ENCODE data around the gene RNF181. TPM values are rescaled to one million over a fixed set of nuclear protein-coding genes. Genes with fewer than 3 reads are reported as not detected.

Gene RNF181
- polyA plus RNA-seq, 2 of the 4 experiments (the other 2 are of a cell fraction) = 189 to 287 TPM

DNA sequence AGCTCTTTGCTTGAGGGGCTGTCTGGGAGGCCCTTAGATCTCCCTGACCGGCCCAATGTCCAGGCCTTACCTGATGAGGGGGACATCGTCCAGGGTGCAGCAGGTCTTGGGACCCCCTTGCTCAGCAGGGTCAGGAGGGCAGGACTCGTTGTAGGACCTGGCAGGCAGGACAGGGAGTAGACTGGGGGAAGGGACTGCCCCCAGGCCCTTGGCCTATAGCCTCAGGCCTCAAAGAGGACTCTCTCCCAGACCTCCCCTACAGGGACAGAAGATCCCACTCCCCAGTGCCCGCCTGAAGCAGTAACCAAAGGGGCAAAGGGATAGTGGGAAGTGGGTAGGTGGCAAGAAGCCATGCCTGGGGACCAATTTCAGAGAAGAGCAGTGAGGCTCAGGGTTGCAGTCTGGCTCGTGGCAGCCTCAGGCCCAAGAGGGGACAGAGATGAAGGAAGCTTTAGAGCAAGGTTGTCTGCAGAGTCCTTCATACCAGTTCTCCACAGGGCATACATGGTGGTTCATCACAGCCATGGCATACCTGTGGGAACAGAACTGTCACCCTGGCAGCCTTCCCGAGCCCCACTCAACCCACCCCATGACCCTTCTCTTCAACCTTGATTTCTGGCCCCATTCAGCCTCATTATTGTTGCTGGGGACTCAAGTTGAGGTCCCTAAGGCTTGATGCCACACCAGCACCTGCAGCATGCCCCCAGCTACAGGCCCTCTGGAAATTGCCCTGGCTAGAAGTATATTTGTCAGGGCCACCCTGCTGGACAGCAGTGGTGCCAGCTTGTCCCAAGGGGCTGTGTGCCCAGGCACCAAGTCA, 5.6 kb downstream of the RNF181 start:
- Histone ChIP-seq H3K4me3 (peak overlapping the region; percentile 66), H3K9me3 (no peaks in the 10 kb centered on the region), H3K27ac (peak overlapping the region in 1 of 2 experiments; percentile 92; a peak in 4 of 6 replicates), H3K4me2 (peak overlapping the region; percentile 81), H3K4me1 (peaks cover 28% of the 10 kb centered on the region)
- FAIRE-seq = no peak
- ChIA-PET CTCF (interaction anchor here (1.1 to 1.8 kb wide), 8 partner anchors 9 to 180 kb away, joined by 3 to 12 read pairs (median 4); partner anchors contain the start of gene USP39), POLR2A (interaction anchor here (0.6 to 2.2 kb wide), 3 partner anchors 10 to 62 kb away, joined by 3 to 10 read pairs (median 3); partner anchors contain the start of genes C2orf68 and MAT2A)
- TF ChIP-seq POLR2AphosphoS2 (conservative IDR thresholded peaks at IDR 0.05; ENCODE audit: low read length) (no peak), BHLHE40 (IDR thresholded peaks at IDR 0.05; ENCODE audit: low read depth, low read length) (no peak), PHF8 (IDR thresholded peaks at IDR 0.05; ENCODE audit: borderline replicate concordance, low read depth) (no peak), USF2 (IDR thresholded peaks at IDR 0.05) (no peak), NR3C1 (IDR thresholded peaks at IDR 0.05) (no peak), ZSCAN20 (CRISPR knock-in tag; IDR thresholded peaks at IDR 0.05) (no peak), ZFP36 (IDR thresholded peaks at IDR 0.05; ENCODE audit: borderline replicate concordance, partially characterized antibody) (no peak), FOSL2 (IDR thresholded peaks at IDR 0.05) (no peak), FOSL2 (CRISPR knock-in tag; IDR thresholded peaks at IDR 0.05) (no peak), MAFK (IDR thresholded peaks at IDR 0.05; ENCODE audit: partially characterized antibody) (no peak), HMGXB4 (CRISPR knock-in tag; IDR thresholded peaks at IDR 0.05; ENCODE audit: borderline replicate concordance) (no peak), CHD4 (IDR thresholded peaks at IDR 0.05; ENCODE audit: borderline replicate concordance) (no peak), TP53 (CRISPR knock-in tag; IDR thresholded peaks at IDR 0.05) (no peak), RAD21 (conservative IDR thresholded peaks at IDR 0.05 in 1 of 2, IDR thresholded peaks at IDR 0.05 in 1 of 2) (no peak), HOXB13 (CRISPR knock-in tag; IDR thresholded peaks at IDR 0.05; ENCODE audit: low read depth) (no peak), JUN (IDR thresholded peaks at IDR 0.05) (no peak), EP300 (IDR thresholded peaks at IDR 0.05) (no peak), FOXS1 (CRISPR knock-in tag; IDR thresholded peaks at IDR 0.05) (no peak), KDM1A (IDR thresholded peaks at IDR 0.05; ENCODE audit: low read depth) (no peak)
- TF ChIP-seq, protein P1, sequence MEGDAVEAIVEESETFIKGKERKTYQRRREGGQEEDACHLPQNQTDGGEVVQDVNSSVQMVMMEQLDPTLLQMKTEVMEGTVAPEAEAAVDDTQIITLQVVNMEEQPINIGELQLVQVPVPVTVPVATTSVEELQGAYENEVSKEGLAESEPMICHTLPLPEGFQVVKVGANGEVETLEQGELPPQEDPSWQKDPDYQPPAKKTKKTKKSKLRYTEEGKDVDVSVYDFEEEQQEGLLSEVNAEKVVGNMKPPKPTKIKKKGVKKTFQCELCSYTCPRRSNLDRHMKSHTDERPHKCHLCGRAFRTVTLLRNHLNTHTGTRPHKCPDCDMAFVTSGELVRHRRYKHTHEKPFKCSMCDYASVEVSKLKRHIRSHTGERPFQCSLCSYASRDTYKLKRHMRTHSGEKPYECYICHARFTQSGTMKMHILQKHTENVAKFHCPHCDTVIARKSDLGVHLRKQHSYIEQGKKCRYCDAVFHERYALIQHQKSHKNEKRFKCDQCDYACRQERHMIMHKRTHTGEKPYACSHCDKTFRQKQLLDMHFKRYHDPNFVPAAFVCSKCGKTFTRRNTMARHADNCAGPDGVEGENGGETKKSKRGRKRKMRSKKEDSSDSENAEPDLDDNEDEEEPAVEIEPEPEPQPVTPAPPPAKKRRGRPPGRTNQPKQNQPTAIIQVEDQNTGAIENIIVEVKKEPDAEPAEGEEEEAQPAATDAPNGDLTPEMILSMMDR (IDR thresholded peaks at IDR 0.05) = no peak
- TF ChIP-seq, protein P2, sequence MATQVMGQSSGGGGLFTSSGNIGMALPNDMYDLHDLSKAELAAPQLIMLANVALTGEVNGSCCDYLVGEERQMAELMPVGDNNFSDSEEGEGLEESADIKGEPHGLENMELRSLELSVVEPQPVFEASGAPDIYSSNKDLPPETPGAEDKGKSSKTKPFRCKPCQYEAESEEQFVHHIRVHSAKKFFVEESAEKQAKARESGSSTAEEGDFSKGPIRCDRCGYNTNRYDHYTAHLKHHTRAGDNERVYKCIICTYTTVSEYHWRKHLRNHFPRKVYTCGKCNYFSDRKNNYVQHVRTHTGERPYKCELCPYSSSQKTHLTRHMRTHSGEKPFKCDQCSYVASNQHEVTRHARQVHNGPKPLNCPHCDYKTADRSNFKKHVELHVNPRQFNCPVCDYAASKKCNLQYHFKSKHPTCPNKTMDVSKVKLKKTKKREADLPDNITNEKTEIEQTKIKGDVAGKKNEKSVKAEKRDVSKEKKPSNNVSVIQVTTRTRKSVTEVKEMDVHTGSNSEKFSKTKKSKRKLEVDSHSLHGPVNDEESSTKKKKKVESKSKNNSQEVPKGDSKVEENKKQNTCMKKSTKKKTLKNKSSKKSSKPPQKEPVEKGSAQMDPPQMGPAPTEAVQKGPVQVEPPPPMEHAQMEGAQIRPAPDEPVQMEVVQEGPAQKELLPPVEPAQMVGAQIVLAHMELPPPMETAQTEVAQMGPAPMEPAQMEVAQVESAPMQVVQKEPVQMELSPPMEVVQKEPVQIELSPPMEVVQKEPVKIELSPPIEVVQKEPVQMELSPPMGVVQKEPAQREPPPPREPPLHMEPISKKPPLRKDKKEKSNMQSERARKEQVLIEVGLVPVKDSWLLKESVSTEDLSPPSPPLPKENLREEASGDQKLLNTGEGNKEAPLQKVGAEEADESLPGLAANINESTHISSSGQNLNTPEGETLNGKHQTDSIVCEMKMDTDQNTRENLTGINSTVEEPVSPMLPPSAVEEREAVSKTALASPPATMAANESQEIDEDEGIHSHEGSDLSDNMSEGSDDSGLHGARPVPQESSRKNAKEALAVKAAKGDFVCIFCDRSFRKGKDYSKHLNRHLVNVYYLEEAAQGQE (IDR thresholded peaks at IDR 0.05) = no peak
- DNase-seq (ENCODE audit: low read depth in 1 of 2, low spot score in 1 of 2) = no peak
- WGBS (ENCODE audit: missing lambda C conversion rate) = 79% methylated on average over 6 of the region's 6 CpGs
- ATAC-seq = no peak
